GM19463 (cell line): ENCODE data around the gene MED26.
A peak's percentile ranks its signal among the peaks of the same experiment; 100 is the strongest.

Experiments used
- ATAC-seq: cut with Tn5 transposase; IDR thresholded peaks from one replicate; pipeline ENCODE4 v1.9.1; 2021; ENCODE audit warnings: mild to moderate bottlenecking, moderate library complexity; ENCODE audit not compliant: unreplicated experiment

MED26 gene

GRCh38 chr19:16591803-16592556 lies 36.0 kb downstream of the MED26 start:
- ATAC-seq = no peak

GRCh38 chr19:16590876-16591802 lies 36.9 kb downstream of the MED26 start:
- no peak for ATAC-seq

- ATAC-seq = no peak
These were observed 38.1 kb downstream of the MED26 start for GRCh38 chr19:16589917-16590316.

- peak; percentile 1 for ATAC-seq
These were observed 39.0 kb downstream of the MED26 start for GRCh38 chr19:16588824-16589577.

- ATAC-seq = peak; percentile 46
These were observed 39.9 kb downstream of the MED26 start for GRCh38 chr19:16587833-16588823.

- ATAC-seq = no peak
These were observed 40.8 kb downstream of the MED26 start for GRCh38 chr19:16586991-16587832.

- no peak for ATAC-seq
These were observed 41.5 kb downstream of the MED26 start for GRCh38 chr19:16586477-16586871.

- peak; percentile 30 for ATAC-seq
These were observed 42.1 kb downstream of the MED26 start for GRCh38 chr19:16585808-16586476.

GRCh38 chr19:16585094-16585801 lies 42.8 kb downstream of the MED26 start:
- ATAC-seq = no peak

- ATAC-seq = peak; percentile 58
These were observed 43.5 kb downstream of the MED26 start for GRCh38 chr19:16584248-16585093.

- no peak for ATAC-seq
These were observed 45.3 kb downstream of the MED26 start for GRCh38 chr19:16582486-16583261.

GRCh38 chr19:16581971-16582343 lies 46.0 kb downstream of the MED26 start:
- no peak for ATAC-seq

- no peak for ATAC-seq
These were observed 46.6 kb downstream of the MED26 start for GRCh38 chr19:16581145-16581970.

- ATAC-seq = no peak
These were observed 48.6 kb downstream of the MED26 start for GRCh38 chr19:16579381-16579780.

- no peak for ATAC-seq
These were observed 50.4 kb downstream of the MED26 start for GRCh38 chr19:16577531-16577985.
